Measurements from ENCODE around the gene CD99. TPM values are rescaled to one million over a fixed set of nuclear protein-coding genes. Genes with fewer than 3 reads are reported as not detected.
"Not testable (repeated sequence)": the region's sequence is repeated elsewhere in the genome, so short reads cannot be mapped to it uniquely, and the experiment has no call there.

Gene CD99
- total and polyA plus RNA-seq, 9 donors = 158 to 382 (median 326) TPM

DNA sequence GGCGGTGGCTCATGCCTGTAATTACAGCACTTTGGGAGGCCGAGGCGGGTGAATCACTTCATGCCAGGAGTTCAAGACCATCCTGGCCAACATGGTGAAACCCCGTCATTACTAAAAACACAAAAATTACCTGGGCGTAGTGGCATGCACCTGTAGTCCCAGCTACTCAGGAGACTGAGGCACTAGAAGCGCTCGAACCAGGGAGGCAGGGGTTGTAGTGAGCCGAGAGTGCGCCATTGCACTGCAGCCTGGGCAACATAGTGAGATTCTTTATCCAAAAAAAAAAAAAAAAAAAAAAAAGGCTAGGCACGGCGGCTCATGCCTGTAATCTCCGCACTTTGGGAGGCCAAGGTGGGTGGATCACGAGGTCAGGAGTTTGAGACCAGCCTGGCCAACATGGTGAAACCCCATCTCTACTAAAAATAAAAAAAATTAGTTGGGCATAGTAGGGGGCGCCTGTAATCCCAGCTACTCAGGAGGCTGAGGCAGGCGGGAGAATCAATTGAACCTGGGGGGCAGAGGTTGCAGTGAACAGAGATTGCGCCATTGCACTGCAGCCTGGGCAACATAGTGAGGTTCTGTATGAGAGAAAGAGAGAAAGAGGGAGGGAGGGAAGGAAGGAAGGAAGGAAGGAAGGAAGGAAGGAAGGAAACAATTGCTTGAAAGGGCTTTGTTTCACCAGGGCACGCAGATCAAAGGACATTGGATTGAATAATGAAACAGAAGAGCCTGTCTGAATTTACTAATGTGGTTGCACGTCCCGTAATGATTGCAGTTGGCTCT is 73.9 kb downstream of the CD99 start:
- not testable (repeated sequence) for H3K4me3 ChIP-seq (ENCODE audit: low read length); H3K36me3 ChIP-seq (ENCODE audit: control insufficient read depth, insufficient read depth, low read length); H3K27me3 ChIP-seq (ENCODE audit: control insufficient read depth, insufficient read depth, low read length); H3K9me3 ChIP-seq (replicated peaks; ENCODE audit: control insufficient read depth, low read depth, low read length); DNase-seq; H3K4me1 ChIP-seq (ENCODE audit: control insufficient read depth, insufficient read depth, low read length); H3K27ac ChIP-seq (ENCODE audit: low read length)
- 76% methylated on average over 10 of the region's 19 CpGs for WGBS (ENCODE audit: insufficient coverage)

DNA sequence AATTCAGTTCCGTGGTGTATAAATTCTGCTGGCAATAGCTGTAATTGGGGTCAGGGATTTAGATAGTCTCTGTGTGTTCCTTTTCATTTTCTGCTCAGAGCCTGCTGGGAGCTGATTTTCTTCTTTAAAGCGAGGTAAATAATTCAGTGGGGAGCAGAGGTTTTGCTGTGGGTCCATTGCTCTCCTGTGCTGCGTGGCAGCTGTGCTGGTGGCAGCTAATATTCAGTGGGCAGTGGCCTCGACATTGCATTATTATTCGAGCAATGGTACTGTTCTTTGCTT is 74.4 kb downstream of the CD99 start:
- 78% methylated on average over 4 of the region's 5 CpGs for WGBS (ENCODE audit: insufficient coverage)
- DNase-seq = no peak
- Histone ChIP-seq H3K27ac (ENCODE audit: low read length) (no peak overlapping the region), H3K36me3 (ENCODE audit: control insufficient read depth, insufficient read depth, low read length) (no peaks in the 10 kb centered on the region), H3K4me1 (ENCODE audit: control insufficient read depth, insufficient read depth, low read length) (peaks cover 3% of the 10 kb centered on the region), H3K9me3 (replicated peaks; ENCODE audit: control insufficient read depth, low read depth, low read length) (no peaks in the 10 kb centered on the region), H3K4me3 (ENCODE audit: low read length) (no peak overlapping the region), H3K27me3 (ENCODE audit: control insufficient read depth, insufficient read depth, low read length) (peaks cover 2% of the 10 kb centered on the region)

DNA sequence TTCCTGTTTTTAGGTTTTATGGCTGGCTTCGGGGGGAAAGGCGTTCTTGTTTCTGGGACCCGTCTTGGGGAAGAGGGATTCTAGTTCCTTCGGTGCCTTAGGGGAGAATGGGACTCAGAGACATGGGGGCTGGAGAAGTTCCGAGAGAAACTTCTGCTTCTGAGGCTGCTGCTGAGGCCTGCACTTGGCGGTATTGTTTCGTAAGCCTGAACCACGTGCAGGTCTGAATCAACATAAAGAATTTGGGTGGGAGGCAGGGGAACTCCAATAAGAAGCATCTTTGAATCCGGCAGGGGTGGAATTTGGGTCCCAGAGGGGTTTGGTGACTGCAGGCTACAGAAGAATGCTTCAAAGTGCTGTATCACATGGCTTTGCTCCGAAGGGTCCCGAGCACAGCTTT is 75.8 kb downstream of the CD99 start:
- Histone ChIP-seq H3K27me3 (ENCODE audit: control insufficient read depth, insufficient read depth, low read length) (peaks cover 2% of the 10 kb centered on the region), H3K36me3 (ENCODE audit: control insufficient read depth, insufficient read depth, low read length) (no peaks in the 10 kb centered on the region), H3K27ac (ENCODE audit: low read length) (no peak overlapping the region), H3K4me1 (ENCODE audit: control insufficient read depth, insufficient read depth, low read length) (peaks cover 3% of the 10 kb centered on the region), H3K9me3 (replicated peaks; ENCODE audit: control insufficient read depth, low read depth, low read length) (no peaks in the 10 kb centered on the region), H3K4me3 (ENCODE audit: low read length) (no peak overlapping the region)
- no peak for DNase-seq
- WGBS (ENCODE audit: insufficient coverage) = 62% methylated on average over 10 of the region's 11 CpGs

DNA sequence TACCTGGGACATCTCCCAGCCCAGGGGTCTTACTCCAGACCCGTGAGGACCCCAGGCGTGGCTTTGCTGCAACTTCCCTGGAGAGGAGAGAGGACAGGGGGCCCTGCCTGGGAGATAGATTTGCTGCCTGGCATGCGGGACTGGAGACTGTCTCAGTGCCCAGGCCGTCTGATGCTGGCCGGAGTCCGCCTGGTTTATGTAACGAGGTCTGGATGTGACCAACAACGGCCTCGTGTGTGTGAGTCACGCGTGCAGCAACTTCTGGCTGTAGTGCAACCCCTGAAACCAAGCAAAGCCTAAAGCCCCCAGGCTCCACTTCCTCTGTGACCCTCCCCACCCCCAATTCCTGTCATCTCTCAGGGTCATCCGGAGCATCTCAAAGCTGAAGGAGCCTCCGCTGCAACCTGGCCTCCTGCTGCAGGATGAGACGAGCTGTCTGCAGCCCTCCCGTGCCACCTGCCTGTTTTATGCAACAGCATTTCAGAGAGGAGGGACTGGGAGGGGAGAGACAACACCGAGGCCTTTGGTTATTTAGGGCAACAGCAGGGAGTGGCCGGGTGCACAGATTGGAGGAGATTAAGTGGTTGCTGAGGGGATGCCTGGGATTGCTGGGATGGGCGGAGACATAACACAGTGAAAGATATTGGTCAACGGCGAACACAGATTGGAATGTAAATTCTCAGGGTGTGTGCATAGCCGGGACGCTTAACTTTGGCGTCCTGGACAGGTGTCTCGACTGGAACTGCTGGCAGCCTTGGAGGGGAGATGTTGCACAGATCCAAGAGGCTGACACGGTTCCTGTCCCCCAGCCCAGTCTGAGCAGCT is 76.7 kb downstream of the CD99 start:
- 38% methylated on average over 19 of the region's 25 CpGs for WGBS (ENCODE audit: insufficient coverage)
- H3K36me3 ChIP-seq (ENCODE audit: control insufficient read depth, insufficient read depth, low read length) = no peaks in the 10 kb centered on the region
- no peak overlapping the region for H3K27ac ChIP-seq (ENCODE audit: low read length)
- H3K4me3 ChIP-seq (ENCODE audit: low read length) = no peak overlapping the region
- DNase-seq = no peak
- H3K27me3 ChIP-seq (ENCODE audit: control insufficient read depth, insufficient read depth, low read length) = peaks cover 2% of the 10 kb centered on the region
- H3K9me3 ChIP-seq (replicated peaks; ENCODE audit: control insufficient read depth, low read depth, low read length) = no peaks in the 10 kb centered on the region
- H3K4me1 ChIP-seq (ENCODE audit: control insufficient read depth, insufficient read depth, low read length) = peaks cover 3% of the 10 kb centered on the region

DNA sequence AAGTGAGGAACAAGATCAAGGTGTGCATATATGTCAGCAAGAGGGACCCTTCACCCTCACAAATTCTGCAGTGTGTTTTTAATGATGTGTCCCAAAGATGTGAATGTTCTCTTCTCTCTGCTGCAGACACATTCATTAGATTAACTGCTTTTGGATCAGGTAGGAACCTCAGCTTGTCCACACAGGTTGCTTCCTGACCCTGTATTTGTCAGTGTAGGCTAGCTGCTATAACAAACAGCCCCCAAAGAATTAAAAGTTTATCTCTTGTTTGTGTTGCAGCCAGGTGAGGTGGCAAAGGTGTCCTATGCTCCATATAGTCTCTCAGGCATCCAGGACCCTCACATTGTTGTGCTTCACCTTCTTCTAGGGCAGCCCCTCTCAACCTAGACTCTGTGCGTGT is 78.5 kb downstream of the CD99 start:
- DNase-seq = no peak
- WGBS (ENCODE audit: insufficient coverage) = no CpG with 5 or more reads among the region's 1 CpG
- H3K9me3 ChIP-seq (replicated peaks; ENCODE audit: control insufficient read depth, low read depth, low read length) = no peaks in the 10 kb centered on the region
- no peaks in the 10 kb centered on the region for H3K36me3 ChIP-seq (ENCODE audit: control insufficient read depth, insufficient read depth, low read length)
- no peak overlapping the region for H3K4me3 ChIP-seq (ENCODE audit: low read length)
- peaks cover 3% of the 10 kb centered on the region for H3K4me1 ChIP-seq (ENCODE audit: control insufficient read depth, insufficient read depth, low read length)
- no peak overlapping the region for H3K27ac ChIP-seq (ENCODE audit: low read length)
- H3K27me3 ChIP-seq (ENCODE audit: control insufficient read depth, insufficient read depth, low read length) = peaks cover 2% of the 10 kb centered on the region

DNA sequence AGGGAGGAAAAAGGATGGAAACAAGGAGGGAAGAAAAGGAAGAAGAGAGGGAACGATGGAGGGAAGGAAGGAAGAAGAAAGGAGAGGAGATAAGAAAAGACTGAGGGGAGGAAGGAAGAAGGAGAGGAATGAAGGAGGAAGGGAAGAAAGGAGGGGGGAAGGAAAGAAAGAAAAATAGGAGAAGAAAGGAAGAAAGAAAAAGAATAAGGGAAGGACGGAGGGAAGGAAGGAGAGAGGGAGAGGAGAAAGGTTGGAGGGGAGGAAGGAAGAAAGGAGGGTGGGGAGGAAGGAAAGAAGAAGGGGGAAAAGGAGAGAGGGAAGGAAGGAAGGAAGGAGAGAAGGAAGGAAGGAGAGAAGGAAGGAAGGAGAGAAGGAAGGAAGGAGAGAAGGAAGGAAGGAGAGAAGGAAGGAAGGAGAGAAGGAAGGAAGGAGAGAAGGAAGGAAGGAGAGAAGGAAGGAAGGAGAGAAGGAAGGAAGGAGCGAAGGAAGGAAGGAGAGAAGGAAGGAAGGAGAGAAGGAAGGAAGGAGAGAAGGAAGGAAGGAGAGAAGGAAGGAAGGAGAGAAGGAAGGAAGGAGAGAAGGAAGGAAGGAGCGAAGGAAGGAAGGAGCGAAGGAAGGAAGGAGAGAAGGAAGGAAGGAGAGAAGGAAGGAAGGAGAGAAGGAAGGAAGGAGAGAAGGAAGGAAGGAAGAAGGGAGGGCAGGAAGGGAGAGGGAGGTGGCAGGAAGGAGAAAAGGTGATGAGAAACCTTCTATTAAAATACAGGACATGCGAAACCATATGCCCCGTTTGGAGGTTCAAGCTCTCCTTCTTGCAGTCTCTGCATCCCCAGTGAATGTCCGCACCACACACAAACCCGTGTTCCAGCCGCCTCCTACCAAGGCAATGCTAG is 82.3 kb downstream of the CD99 start:
- H3K4me1 ChIP-seq (ENCODE audit: control insufficient read depth, insufficient read depth, low read length); DNase-seq; H3K36me3 ChIP-seq (ENCODE audit: control insufficient read depth, insufficient read depth, low read length); H3K4me3 ChIP-seq (ENCODE audit: low read length); H3K27ac ChIP-seq (ENCODE audit: low read length); H3K9me3 ChIP-seq (replicated peaks; ENCODE audit: control insufficient read depth, low read depth, low read length); H3K27me3 ChIP-seq (ENCODE audit: control insufficient read depth, insufficient read depth, low read length): not testable (repeated sequence)
- 89% methylated on average over 8 of the region's 10 CpGs for WGBS (ENCODE audit: insufficient coverage)

DNA sequence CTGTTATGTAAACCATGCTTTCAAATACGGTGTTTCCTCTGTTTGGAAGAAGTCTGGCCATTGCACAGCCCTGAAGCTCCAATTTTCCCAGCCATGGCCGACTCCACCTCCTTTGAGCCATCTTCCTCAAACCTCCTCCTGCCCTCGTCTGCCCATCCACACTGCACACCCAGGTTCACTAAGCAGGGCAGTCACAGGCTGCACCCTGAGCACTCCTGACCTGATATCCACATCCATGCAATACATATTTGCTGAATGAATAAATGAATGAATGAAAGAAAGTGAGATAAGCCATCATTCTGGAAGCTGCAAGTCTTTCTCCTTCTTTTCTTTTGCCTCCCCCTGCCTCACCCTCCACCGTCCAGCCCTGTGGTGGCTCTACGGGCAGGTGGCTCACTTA is 83.0 kb downstream of the CD99 start:
- 76% methylated on average over 2 of the region's 5 CpGs for WGBS (ENCODE audit: insufficient coverage)
- H3K36me3 ChIP-seq (ENCODE audit: control insufficient read depth, insufficient read depth, low read length) = no peaks in the 10 kb centered on the region
- peaks cover 2% of the 10 kb centered on the region for H3K9me3 ChIP-seq (replicated peaks; ENCODE audit: control insufficient read depth, low read depth, low read length)
- H3K27ac ChIP-seq (ENCODE audit: low read length) = no peak overlapping the region
- no peaks in the 10 kb centered on the region for H3K4me1 ChIP-seq (ENCODE audit: control insufficient read depth, insufficient read depth, low read length)
- H3K4me3 ChIP-seq (ENCODE audit: low read length) = no peak overlapping the region
- no peak for DNase-seq
- peaks cover 2% of the 10 kb centered on the region for H3K27me3 ChIP-seq (ENCODE audit: control insufficient read depth, insufficient read depth, low read length)

DNA sequence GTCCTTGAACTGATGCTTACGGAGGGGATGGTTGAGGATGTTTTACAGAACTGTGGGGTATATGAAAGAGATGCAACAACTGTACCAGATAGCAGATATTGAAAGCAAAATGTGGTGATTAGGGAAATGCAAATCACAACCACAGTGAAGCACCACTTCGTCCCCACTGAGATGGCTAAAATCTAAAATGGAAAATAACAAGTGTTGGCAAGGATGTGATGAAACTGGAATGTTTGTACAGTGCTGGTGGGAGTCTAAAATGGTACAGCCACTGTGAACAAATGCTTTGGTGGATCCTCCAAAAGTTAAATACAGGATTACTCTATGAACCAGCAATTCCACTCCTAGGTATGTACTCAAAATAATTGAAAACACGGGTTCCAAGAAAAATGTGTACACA is 83.7 kb downstream of the CD99 start:
- no peaks in the 10 kb centered on the region for H3K36me3 ChIP-seq (ENCODE audit: control insufficient read depth, insufficient read depth, low read length)
- WGBS (ENCODE audit: insufficient coverage) = 100% methylated on average over 2 of the region's 3 CpGs

DNA sequence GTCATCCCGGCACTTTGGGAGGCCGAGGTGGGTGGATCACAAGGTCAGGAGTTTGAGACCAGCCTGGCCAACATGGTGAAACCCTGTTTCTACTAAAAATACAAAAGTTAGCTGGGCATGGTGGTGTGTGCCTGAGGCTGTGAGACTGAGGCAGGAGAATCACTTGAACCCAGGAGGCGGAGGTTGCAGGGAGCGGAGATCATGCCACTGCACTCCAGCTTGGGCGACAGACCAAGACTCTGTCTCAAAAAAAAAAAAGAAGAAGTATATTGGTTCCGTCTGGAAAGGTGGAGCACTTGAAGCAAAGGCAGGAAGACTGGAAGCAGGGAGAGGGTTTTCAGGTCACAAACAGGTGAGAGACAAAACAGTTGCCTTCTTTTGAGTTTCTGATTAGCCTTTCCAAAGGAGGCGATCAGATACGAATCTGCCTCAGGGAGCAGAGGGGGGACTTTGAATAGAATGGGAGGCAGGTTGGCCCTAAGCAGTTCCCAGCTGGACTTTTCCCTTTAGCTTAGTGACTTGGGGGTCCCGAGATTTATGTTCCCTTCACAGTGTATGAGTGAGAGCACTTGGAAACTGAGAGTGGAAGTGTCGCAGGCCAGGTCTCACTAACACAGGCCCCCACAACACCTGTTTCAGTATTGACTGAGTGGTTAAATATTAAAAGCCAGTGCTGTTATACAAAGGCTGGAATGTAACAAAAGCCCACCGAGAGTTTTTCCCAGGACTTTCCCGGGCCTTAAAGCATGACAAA is 89.6 kb downstream of the CD99 start:
- H3K36me3 ChIP-seq (ENCODE audit: control insufficient read depth, insufficient read depth, low read length); H3K27me3 ChIP-seq (ENCODE audit: control insufficient read depth, insufficient read depth, low read length); H3K4me3 ChIP-seq (ENCODE audit: low read length); DNase-seq; H3K9me3 ChIP-seq (replicated peaks; ENCODE audit: control insufficient read depth, low read depth, low read length); H3K27ac ChIP-seq (ENCODE audit: low read length); H3K4me1 ChIP-seq (ENCODE audit: control insufficient read depth, insufficient read depth, low read length): not testable (repeated sequence)
- 63% methylated on average over 7 of the region's 12 CpGs for WGBS (ENCODE audit: insufficient coverage)

More for the DNA sequence above, 83.7 kb downstream of the CD99 start:
- H3K4me1 ChIP-seq (ENCODE audit: control insufficient read depth, insufficient read depth, low read length) = no peaks in the 10 kb centered on the region
- H3K27me3 ChIP-seq (ENCODE audit: control insufficient read depth, insufficient read depth, low read length) = no peaks in the 10 kb centered on the region
- no peak overlapping the region for H3K27ac ChIP-seq (ENCODE audit: low read length)
- DNase-seq = no peak
- H3K9me3 ChIP-seq (replicated peaks; ENCODE audit: control insufficient read depth, low read depth, low read length) = peaks cover 2% of the 10 kb centered on the region
- no peak overlapping the region for H3K4me3 ChIP-seq (ENCODE audit: low read length)
